HUDEP-2 (cell line): ENCODE measurements around the gene ELFN2.
"Not testable (repeated sequence)": the region's sequence is repeated elsewhere in the genome, so short reads cannot be mapped to it uniquely, and the experiment has no call there.

Source experiments
- DNase-seq, 76 experiments: peaks; one replicate each; lab custom pipeline; 2025; ENCODE audit not compliant: unreplicated experiment in 76 of 76; lab: John Stamatoyannopoulos, UW

Gene ELFN2

DNA sequence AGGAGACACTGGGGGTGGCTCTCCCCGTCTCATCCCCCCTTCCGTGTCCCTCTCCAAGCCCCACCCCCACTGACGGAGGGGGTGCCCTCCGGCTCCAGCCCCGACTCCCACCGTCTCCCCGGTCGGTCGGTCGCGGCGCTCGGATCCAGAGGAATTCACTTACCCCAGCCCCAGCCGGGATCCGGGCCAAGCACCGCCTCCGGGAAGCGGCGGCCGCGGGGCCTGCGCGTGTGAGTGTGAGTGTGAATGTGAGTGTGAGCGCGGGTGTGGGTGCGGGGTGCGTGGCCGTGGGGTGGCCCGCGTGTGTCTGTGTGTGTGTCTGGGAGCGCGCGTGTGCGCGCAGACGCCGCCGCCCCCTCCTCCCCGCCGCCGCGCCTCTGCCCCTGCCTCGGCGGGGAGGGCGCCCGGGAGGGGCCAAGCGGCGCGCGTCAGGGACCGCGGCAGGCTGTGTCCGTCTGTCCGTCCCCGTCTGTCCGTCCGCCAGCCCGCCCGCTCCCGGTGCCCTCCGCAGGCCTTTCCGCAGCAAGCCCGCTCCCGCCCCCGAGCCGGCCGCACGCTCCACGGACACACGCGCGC, at the start of gene ELFN2:
Gene ELFN2 (minus strand): TSS at position 345 of the 576 bp plus-strand sequence. CDS start 51,945 bp downstream, outside the sequence.
- no peak for DNase-seq

DNA sequence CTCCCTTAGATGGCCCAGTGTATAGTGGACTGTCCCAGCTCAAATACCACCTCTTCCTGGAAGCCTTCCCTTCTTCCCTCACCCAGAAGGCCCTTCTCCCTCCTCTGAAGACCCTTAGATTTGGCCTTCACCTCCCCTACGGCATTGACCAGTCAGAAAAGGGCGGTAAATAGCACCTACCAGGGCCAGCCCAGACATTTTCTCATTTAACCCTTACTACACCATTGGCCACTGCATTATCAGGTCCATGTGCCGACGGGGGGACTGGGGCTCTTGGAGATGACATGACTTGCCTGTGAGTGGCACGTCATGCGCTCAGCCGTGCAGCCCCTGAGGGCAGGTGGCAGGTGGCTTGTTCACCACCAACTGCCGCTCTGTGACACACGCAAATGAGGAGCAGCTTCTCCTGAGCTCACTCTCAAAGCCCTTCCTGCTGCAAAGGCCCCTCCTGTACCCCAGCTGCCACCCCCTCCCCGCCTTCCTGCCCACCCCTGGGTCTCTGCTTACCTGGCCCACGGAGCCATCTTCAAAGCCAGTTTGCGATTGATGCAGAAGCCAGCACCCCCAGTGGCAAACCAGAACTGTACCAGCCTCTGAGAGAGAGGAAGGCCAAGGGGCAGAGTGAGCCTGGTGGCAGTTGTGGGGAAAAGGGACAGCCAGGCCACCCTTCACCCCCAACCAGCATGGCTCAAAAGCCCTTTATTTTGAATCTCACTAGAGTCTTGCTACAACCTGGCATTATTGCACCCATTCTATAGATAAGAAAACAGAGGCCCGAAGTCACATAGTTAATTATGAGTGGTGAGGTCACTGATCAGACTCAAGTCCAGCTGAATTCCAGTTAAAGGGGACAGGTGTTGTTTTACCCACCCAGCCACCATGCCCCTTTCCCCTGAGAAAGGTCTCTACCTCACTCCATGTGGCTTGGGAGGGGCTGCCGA, 49.4 kb upstream of the ELFN2 start:
- no peak for DNase-seq

- DNase-seq, result no peak
These were observed 47.3 kb upstream of the ELFN2 start for GRCh38 chr22:37474447-37475090.

GRCh38 chr22:37473437-37473946, 46.2 kb upstream of the ELFN2 start:
- DNase-seq, result no peak

DNA sequence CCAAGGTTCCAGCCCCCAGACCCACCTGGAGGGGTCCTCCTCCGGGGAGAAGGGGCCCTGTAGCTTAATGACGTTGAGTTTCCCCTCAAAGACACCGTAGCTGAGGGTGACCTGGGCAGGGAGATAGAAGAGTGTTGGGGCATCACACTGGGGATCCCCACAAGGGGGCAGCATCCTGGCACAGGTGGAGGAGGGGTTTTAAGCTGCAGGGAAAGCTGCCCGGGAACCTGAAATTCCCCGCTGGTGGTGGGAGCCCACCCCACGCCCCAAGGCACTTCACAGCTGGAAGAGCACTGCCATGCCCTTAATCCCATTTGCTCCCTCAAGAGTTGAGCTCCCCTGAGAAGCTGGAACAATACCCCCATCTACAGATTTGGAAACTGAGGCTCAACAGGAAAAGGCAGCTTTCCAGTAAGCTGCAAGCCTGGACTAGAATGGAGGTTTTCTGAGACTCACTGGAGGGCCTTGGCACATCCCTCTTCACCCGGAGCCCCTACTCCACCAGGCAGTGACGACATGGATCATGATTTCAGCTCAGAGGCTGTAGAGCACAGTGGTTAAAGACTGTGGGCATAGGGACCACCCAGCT, 45.2 kb upstream of the ELFN2 start:
- peak in 14 of 76 experiments; percentile 4 to 40 (median 11) for DNase-seq

- no peak for DNase-seq
These were observed 44.6 kb upstream of the ELFN2 start for GRCh38 chr22:37471727-37472417.

DNA sequence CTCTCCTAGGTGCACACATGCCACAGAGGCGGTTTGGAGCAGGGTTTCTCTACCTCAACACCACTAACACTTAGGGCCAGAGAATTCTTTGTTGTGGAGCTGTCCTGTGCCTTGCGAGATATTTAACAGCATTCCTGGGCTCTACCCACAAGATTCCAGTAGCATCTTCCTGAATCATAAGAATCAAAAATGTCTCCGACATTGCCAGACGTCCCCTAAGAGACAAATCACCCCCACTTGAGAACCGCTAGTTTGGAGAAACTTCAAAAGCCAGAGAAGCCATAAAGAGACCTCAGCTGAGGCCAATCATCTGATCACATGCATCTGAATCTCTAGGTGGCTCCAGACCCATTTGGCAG, 42.8 kb upstream of the ELFN2 start:
- DNase-seq, result no peak

GRCh38 chr22:37469416-37470086, 42.3 kb upstream of the ELFN2 start:
- DNase-seq, result no peak

DNA sequence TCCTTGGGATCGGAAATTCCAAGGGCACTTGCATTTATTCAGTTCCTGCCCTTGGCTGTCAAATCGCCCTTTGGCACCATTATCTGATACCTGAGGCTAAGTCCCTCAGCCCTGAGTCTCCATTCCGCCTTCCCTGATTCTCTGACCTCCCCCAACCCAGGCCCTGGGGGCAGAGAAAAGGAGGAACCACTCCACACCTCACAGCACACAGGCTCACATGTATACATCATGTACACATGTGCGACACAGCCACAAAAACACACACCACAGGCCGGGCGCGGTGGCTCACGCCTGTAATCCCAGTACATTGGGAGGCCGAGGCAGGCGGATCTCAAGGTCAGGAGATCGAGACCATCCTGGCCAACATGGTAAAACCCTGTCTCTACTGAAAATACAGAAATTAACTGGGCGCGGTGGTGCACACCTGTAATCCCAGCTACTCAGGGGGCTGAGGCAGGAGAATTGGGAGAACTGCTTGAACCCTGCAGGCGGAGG, 41.0 kb upstream of the ELFN2 start:
- not testable (repeated sequence) for DNase-seq

DNA sequence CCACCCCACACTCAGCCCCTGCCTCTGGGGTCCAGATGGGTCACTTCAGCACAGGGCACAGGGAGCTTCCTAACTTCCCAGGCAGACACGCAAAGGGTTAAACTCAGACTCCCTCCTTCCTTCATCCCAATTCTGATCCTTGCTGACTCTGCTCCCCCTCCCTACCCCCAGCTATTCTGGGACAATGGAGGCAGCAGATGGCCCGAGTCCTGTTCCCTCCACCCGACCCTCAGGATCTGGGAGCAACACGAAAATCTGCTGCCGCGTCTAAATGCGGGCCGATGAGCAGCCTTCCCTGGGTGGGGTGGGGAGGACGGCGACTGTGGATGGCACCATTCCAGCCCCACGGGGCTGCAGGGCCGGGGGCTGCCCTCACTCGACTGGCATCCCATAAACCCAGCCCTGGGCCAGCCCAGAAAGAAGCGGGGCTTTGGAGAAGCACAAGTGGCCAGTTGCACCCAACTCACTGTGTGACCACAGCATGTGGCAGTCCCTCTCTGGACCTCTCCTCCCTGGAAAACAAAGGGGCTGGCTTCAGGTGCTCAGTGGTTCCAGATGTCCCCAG, 40.2 kb upstream of the ELFN2 start:
- no peak for DNase-seq

GRCh38 chr22:37464181-37464580, 36.9 kb upstream of the ELFN2 start:
- DNase-seq, result no peak

DNA sequence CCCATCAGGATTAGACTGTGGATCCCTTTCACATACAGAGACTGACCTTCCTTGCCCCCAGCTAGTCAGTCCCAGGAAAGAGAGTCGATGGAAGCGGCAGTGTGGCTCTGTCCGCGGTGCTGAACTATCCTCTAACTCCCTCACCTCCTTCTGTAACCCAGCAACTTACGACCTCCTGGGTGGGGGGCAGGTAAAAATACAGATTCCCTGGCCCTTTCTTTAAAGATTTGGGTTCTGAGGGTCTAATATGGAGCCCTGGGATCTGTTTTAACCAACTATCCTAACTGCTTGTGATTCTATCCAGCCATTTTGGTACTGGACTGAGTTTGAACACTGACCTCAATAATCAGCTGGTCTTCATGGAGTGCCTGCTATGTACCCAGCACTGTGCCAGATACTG, 35.7 kb upstream of the ELFN2 start:
- peak in 12 of 76 experiments; percentile 3 to 28 (median 11) for DNase-seq

DNA sequence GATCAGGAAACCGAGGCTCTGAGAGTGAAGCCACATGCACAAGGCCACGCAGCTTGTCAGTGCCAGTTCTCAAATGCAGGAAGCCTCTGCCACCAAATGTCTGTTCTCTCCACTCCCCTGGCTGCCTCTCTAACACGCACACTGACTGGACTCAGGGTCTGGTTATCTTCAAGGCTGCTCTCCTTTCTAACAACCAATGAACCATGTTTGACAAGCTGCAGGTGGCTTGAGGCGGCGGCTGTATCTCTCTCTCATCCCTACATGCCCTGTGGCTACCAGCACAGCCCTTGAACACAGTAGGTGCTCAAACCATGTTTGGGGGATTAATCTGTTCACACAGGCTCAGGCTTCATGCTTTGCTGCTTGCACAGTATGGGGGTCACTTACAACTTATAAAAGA, 35.2 kb upstream of the ELFN2 start:
- DNase-seq, result no peak

DNA sequence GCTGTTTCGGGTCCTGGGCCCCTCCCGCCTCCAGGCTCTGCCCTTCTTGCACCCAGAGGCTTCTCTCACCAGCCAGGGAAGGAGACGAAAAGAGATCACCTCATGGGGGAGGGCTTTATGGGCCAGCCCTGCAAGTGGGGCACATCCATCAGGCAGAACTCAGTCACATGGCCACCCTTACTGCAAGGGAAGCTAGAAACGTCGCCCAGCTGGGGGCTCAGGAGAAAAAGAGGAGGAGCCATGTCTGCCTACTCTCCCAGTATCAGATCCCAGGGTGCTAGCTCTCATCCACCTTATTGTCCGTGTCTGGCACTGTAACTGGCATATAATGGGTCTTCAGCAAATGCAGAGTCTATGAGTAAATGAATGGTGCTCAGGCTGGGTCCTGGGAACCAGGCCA, 34.7 kb upstream of the ELFN2 start:
- no peak for DNase-seq

DNA sequence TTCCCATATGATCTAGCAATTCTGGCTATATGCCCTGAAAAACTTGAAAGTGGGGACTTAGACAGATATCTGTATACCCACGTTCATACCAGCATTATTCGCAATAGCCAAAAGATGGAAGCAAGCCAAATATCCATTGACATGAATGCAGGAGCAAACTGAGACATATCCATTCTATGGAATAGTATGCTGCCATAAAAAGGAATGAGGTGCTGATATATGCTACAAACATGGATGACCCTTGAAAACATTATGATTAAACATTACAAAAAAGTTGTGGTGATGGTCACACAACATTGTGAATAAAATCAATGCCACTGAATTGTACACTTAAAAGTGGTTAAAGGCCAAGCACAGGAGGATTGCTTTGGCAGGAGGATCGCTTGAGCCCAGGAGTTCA, 33.4 kb upstream of the ELFN2 start:
- DNase-seq, result no peak

- DNase-seq, result no peak
These were observed 31.9 kb upstream of the ELFN2 start for GRCh38 chr22:37459206-37459605.

- peak in 57 of 76 experiments; percentile 6 to 78 (median 56) for DNase-seq
These were observed 30.0 kb upstream of the ELFN2 start for GRCh38 chr22:37457093-37457893.

DNA sequence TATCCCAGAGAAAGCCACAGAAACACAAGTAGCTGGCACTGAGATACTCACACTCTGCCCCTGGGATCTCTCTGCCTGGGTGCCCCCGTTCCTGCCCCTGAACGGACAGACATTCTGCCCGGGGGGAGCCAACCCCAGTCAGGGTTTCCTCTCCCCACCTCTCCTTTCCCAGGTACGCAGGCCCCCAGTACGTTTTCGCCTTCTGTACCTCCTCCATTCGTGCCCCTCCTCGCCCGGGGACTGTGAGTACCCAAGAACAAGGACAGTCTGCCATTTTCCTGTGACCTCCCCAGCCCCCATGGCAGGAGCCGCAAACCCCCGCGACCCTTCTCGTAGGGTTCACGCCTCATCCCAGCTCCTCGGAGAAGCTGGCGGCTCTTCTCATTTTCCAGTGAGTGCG, 29.1 kb upstream of the ELFN2 start:
- no peak for DNase-seq

GRCh38 chr22:37455896-37456295, 28.6 kb upstream of the ELFN2 start:
- DNase-seq, result no peak
